AG09309 (cell line): ENCODE results near the gene TNFSF13.

Experiments used
- DNase-seq: peaks from one replicate; pipeline ENCODE4 v3.0.0-alpha.2; 2010; ENCODE audit warnings: low read depth
- H3K4me3 ChIP-seq: 2 replicates; pipeline ENCODE4 v1.5.1; 2011; ENCODE audit warnings: mild to moderate bottlenecking, low read depth, low read length, moderate library complexity; ENCODE audit not compliant: control insufficient read depth
- CTCF ChIP-seq: IDR thresholded peaks from 2 replicates; pipeline ENCODE4 v1.5.1; 2011; ENCODE audit warnings: mild to moderate bottlenecking, low read depth, low read length, inconsistent platforms; ENCODE audit not compliant: insufficient read depth, control insufficient read depth; ENCODE audit errors: missing control alignments

Gene TNFSF13

GRCh38 chr17:7579001-7579833 lies 20.7 kb downstream of the TNFSF13 start, which contains the start of gene CD68:
Gene CD68, plus strand, starts transcription at chr17:7579638. Its CDS starts 40 bp downstream, at chr17:7579678.
- TF ChIP-seq CTCF, result no peak
- DNase-seq, result peak; percentile 70
- peak within 1 kb of the TSS; percentile 15 for H3K4me3 ChIP-seq

- TF ChIP-seq CTCF, result no peak
- H3K4me3 ChIP-seq, result peak overlapping the region; percentile 4
- no peak for DNase-seq
These were observed 21.5 kb downstream of the TNFSF13 start for GRCh38 chr17:7579834-7580603.

GRCh38 chr17:7580604-7581575 lies 22.3 kb downstream of the TNFSF13 start:
- TF ChIP-seq CTCF, result no peak
- DNase-seq, result no peak
- no peak overlapping the region for H3K4me3 ChIP-seq

- no peak for DNase-seq
- TF ChIP-seq CTCF, result no peak
- peak overlapping the region; percentile 68 for H3K4me3 ChIP-seq
These were observed 24.1 kb downstream of the TNFSF13 start for GRCh38 chr17:7582396-7583252.

- no peak for TF ChIP-seq CTCF
- DNase-seq, result peak; percentile 92
- H3K4me3 ChIP-seq, result peak within 1 kb of the TSS; percentile 68
These were observed 24.9 kb downstream of the TNFSF13 start, which contains the start of gene MPDU1 for GRCh38 chr17:7583253-7584109. Gene MPDU1, plus strand, starts transcription at chr17:7583852. Its CDS starts 11 bp downstream, at chr17:7583863.
